OCI-LY1 (cell line): ENCODE measurements around the gene SEC23IP.

Experiments used
- H2AFZ ChIP-seq: fragments of 200-600 bp; sonication (generic), shearing (Covaris generic); 2 replicates; pipeline ENCODE4 v1.6.0; 2014; ENCODE audit warnings: antibody characterized with exemption, mild to moderate bottlenecking, low read length
- H3F3A ChIP-seq: fragments of 200-600 bp; sonication (generic), shearing (Covaris generic); 2 replicates; pipeline ENCODE4 v1.6.0; 2014; ENCODE audit warnings: mild to moderate bottlenecking, antibody characterized with exemption, low read length, moderate library complexity; ENCODE audit not compliant: insufficient read depth
- H3K27ac ChIP-seq: fragments of 200-600 bp; sonication (generic); 2 replicates; pipeline ENCODE4 v1.5.1; 2014; ENCODE audit warnings: low read length, mixed run types, mild to moderate bottlenecking, low read depth; ENCODE audit not compliant: poor library complexity, severe bottlenecking
- H3K27me3 ChIP-seq: fragments of 200-600 bp; sonication (generic); 2 replicates; pipeline ENCODE4 v1.6.0; 2014; ENCODE audit warnings: antibody characterized with exemption, mild to moderate bottlenecking, low read length, moderate library complexity; ENCODE audit not compliant: insufficient read depth
- H3K36me3 ChIP-seq: fragments of 200-600 bp; sonication (generic); 2 replicates; pipeline ENCODE4 v1.6.1; 2014; ENCODE audit warnings: mild to moderate bottlenecking, antibody characterized with exemption, low read length, moderate library complexity, mixed read lengths; ENCODE audit not compliant: insufficient read depth
- H3K4me1 ChIP-seq: fragments of 200-600 bp; sonication (generic); 2 replicates; pipeline ENCODE4 v1.5.1; 2014; ENCODE audit warnings: mild to moderate bottlenecking, low read length, moderate library complexity; ENCODE audit not compliant: insufficient read depth, severe bottlenecking
- H3K4me2 ChIP-seq: fragments of 200-600 bp; sonication (generic), shearing (Covaris generic); 2 replicates; pipeline ENCODE4 v1.6.1; 2014; ENCODE audit warnings: low read length
- H3K4me3 ChIP-seq: fragments of 200-600 bp; sonication (generic); 2 replicates; pipeline ENCODE4 v1.5.1; 2014; ENCODE audit warnings: low read length, low read depth, mild to moderate bottlenecking, mixed read lengths; ENCODE audit not compliant: poor library complexity, severe bottlenecking
- H3K79me2 ChIP-seq: fragments of 200-600 bp; shearing (Covaris generic); 2 replicates; pipeline ENCODE4 v1.6.1; 2016; ENCODE audit warnings: mixed run types, low read length, mixed read lengths; ENCODE audit not compliant: insufficient read depth
- H3K9ac ChIP-seq: fragments of 200-600 bp; sonication (generic), shearing (Covaris generic); 2 replicates; pipeline ENCODE4 v1.6.1; 2014; ENCODE audit warnings: mild to moderate bottlenecking, low read length, mixed read lengths
- H3K9me2 ChIP-seq: fragments of 200-600 bp; sonication (generic), shearing (Covaris generic); 2 replicates; pipeline ENCODE4 v1.6.1; 2014; ENCODE audit warnings: low read depth, mild to moderate bottlenecking, low read length, mixed read lengths
- H3K9me3 ChIP-seq: fragments of 200-600 bp; shearing (Covaris generic); 2 replicates; pipeline ENCODE4 v1.6.1; 2014; ENCODE audit warnings: low read length, mixed read lengths
- H4K20me1 ChIP-seq: fragments of 200-600 bp; sonication (generic), shearing (Covaris generic); 2 replicates; pipeline ENCODE4 v1.6.0; 2016; ENCODE audit warnings: mild to moderate bottlenecking, low read length; ENCODE audit not compliant: insufficient read depth
- CTCF ChIP-seq: fragments of 200-600 bp; sonication (generic), shearing (Covaris generic); IDR thresholded peaks from 2 replicates; pipeline ENCODE4 v1.5.1; 2017; ENCODE audit warnings: mild to moderate bottlenecking, antibody characterized with exemption, low read length, moderate library complexity, mixed read lengths
- EZH2 ChIP-seq: fragments of 200-600 bp; sonication (generic), shearing (Covaris generic); IDR thresholded peaks from 2 replicates; pipeline ENCODE4 v1.8.0; 2017; ENCODE audit warnings: borderline replicate concordance, mixed run types, mild to moderate bottlenecking, antibody characterized with exemption, low read length, moderate library complexity, mixed read lengths

Gene SEC23IP

GRCh38 chr10:119969609-119970008 is 77.1 kb downstream of the SEC23IP start:
- TF ChIP-seq CTCF (no peak), EZH2 (no peak)
- H3K9me2 ChIP-seq: no peaks in the 10 kb centered on the region

GRCh38 chr10:119970107-119970506 is 77.6 kb downstream of the SEC23IP start:
- H3K9ac ChIP-seq: no peak overlapping the region
- H3K27ac ChIP-seq: no peak overlapping the region
- H2AFZ ChIP-seq: no peak overlapping the region
- no peak overlapping the region for H3K4me3 ChIP-seq
- H3K36me3 ChIP-seq: no peaks in the 10 kb centered on the region; the same call in 1 of the 2 replicates
- TF ChIP-seq EZH2: no peak
- peaks cover 6% of the 10 kb centered on the region; the same call in 1 of the 2 replicates for H3K9me3 ChIP-seq
- H3F3A ChIP-seq: no peaks in the 10 kb centered on the region
- H3K4me1 ChIP-seq: no peaks in the 10 kb centered on the region
- no peaks in the 10 kb centered on the region for H3K27me3 ChIP-seq
- H3K9me2 ChIP-seq: no peaks in the 10 kb centered on the region
- no peaks in the 10 kb centered on the region for H4K20me1 ChIP-seq
- no peaks in the 10 kb centered on the region for H3K79me2 ChIP-seq
- no peak overlapping the region for H3K4me2 ChIP-seq

More at GRCh38 chr10:119969609-119970008, 77.1 kb downstream of the SEC23IP start:
- Histone ChIP-seq H3K4me3 (no peak overlapping the region), H3K79me2 (no peaks in the 10 kb centered on the region), H3F3A (no peaks in the 10 kb centered on the region), H4K20me1 (no peaks in the 10 kb centered on the region), H3K4me2 (no peak overlapping the region), H2AFZ (no peak overlapping the region), H3K27me3 (no peaks in the 10 kb centered on the region), H3K36me3 (no peaks in the 10 kb centered on the region; the same call in 1 of the 2 replicates), H3K9me3 (peaks cover 6% of the 10 kb centered on the region; the same call in 1 of the 2 replicates), H3K9ac (no peak overlapping the region), H3K4me1 (no peaks in the 10 kb centered on the region), H3K27ac (no peak overlapping the region)

- H2AFZ ChIP-seq: no peak overlapping the region
- H3K9ac ChIP-seq: no peak overlapping the region
- no peak overlapping the region for H3K27ac ChIP-seq
- no peaks in the 10 kb centered on the region for H4K20me1 ChIP-seq
- H3K4me2 ChIP-seq: no peak overlapping the region
- no peaks in the 10 kb centered on the region for H3K27me3 ChIP-seq
- H3K4me3 ChIP-seq: no peak overlapping the region
- H3K4me1 ChIP-seq: no peaks in the 10 kb centered on the region
- no peaks in the 10 kb centered on the region for H3F3A ChIP-seq
- no peaks in the 10 kb centered on the region for H3K79me2 ChIP-seq
- no peaks in the 10 kb centered on the region; the same call in 1 of the 2 replicates for H3K36me3 ChIP-seq
- peaks cover 6% of the 10 kb centered on the region; the same call in 1 of the 2 replicates for H3K9me3 ChIP-seq
- TF ChIP-seq CTCF: no peak
- no peak for TF ChIP-seq EZH2
- H3K9me2 ChIP-seq: no peaks in the 10 kb centered on the region
Measured at GRCh38 chr10:119970963-119971362, 78.4 kb downstream of the SEC23IP start.

GRCh38 chr10:119973281-119973680 is 80.8 kb downstream of the SEC23IP start:
- Histone ChIP-seq H2AFZ (no peak overlapping the region), H3K4me2 (no peak overlapping the region), H3K27ac (no peak overlapping the region), H3K36me3 (no peaks in the 10 kb centered on the region), H3K27me3 (no peaks in the 10 kb centered on the region), H3K4me1 (no peaks in the 10 kb centered on the region), H3K9me2 (no peaks in the 10 kb centered on the region), H4K20me1 (no peaks in the 10 kb centered on the region), H3K9me3 (no peaks in the 10 kb centered on the region), H3K79me2 (no peaks in the 10 kb centered on the region), H3F3A (no peaks in the 10 kb centered on the region), H3K4me3 (no peak overlapping the region), H3K9ac (no peak overlapping the region)
- no peak for TF ChIP-seq EZH2
- no peak for TF ChIP-seq CTCF
